GM12878 (cell line): ENCODE measurements around the gene PID1. TPM values are rescaled to one million over a fixed set of nuclear protein-coding genes. Genes with fewer than 3 reads are reported as not detected.

Experiments used
- ATAC-seq: fragments of 200-7000 bp; cut with Tn5 transposase; 3 replicates; pipeline ENCODE4 v1.9.1; 2020; ENCODE audit warnings: mild to moderate bottlenecking, moderate library complexity
- BruUV-seq: library from RNA; stranded (reverse); fragments of 400-500 nt; replicated peaks from 2 replicates; lab custom pipeline; 2021; lab: Mats Ljungman, UMichigan
- CTCF ChIA-PET: fragments of 300-600 bp; sonication (Branson Sonifier 250); formaldehyde crosslinking; extraction: SDS; loops from one replicate; lab custom pipeline; 2021; ENCODE audit warnings: inconsistent platforms; lab: Yijun Ruan, JAX
- POLR2A ChIA-PET: fragments of 350-600 bp; formaldehyde crosslinking; extraction: SDS; loops from one replicate; lab custom pipeline; 2021; ENCODE audit warnings: inconsistent platforms; lab: Charles Lee
- RAD21 ChIA-PET: fragments of 300-600 bp; sonication (Branson Sonifier 250); formaldehyde crosslinking; loops from one replicate; lab custom pipeline; 2023; ENCODE audit warnings: antibody characterized with exemption; ENCODE audit not compliant: unreplicated experiment; lab: Charles Lee
- SMC1A ChIA-PET: fragments of 300-600 bp; sonication (Branson Sonifier 250); formaldehyde crosslinking; loops from one replicate; lab custom pipeline; 2023; ENCODE audit not compliant: unreplicated experiment, uncharacterized antibody; lab: Charles Lee
- DNase-seq: peaks from one replicate; pipeline ENCODE4 v3.0.0-alpha.2; 2011; ENCODE audit warnings: low read depth, low spot score
- FAIRE-seq: peaks from 3 replicates; lab custom pipeline; 2011; peaks lifted over from hg19 to GRCh38; lab: Jason Lieb, UNC
- H2AFZ ChIP-seq: 2 replicates; pipeline ENCODE4 v1.6.0; 2011; ENCODE audit warnings: low read depth, low read length, control low read depth; ENCODE audit not compliant: control insufficient read depth
- H3K27ac ChIP-seq: 2 replicates; pipeline ENCODE4 v1.5.1; 2011; ENCODE audit warnings: control low read depth; ENCODE audit not compliant: control insufficient read depth, insufficient read depth
- H3K27me3 ChIP-seq, 2 experiments: replicated peaks in 1 of 2; 2 replicates each; pipeline versions ENCODE4 v1.6.0 to v1.6.1; 2011; ENCODE audit warnings: low read length in 1 of 2; ENCODE audit not compliant: control insufficient read depth in 2 of 2, insufficient read depth in 2 of 2
- H3K36me3 ChIP-seq, 2 experiments: 2 replicates each; pipeline ENCODE4 v1.5.1; 2011; ENCODE audit warnings: low read length in 1 of 2; ENCODE audit not compliant: control insufficient read depth in 2 of 2, insufficient read depth in 2 of 2
- H3K4me1 ChIP-seq: 2 replicates; pipeline ENCODE4 v1.6.1; 2011; ENCODE audit warnings: mild to moderate bottlenecking, low read length, moderate library complexity, mixed read lengths; ENCODE audit not compliant: control insufficient read depth, insufficient read depth
- H3K4me2 ChIP-seq: 2 replicates; pipeline ENCODE4 v1.6.0; 2011; ENCODE audit warnings: control low read depth; ENCODE audit not compliant: control insufficient read depth, insufficient read depth
- H3K4me3 ChIP-seq: fragments of 200-600 bp; sonication (generic); 2 replicates; pipeline ENCODE4 v1.5.1; 2016
- H3K79me2 ChIP-seq: 2 replicates; pipeline ENCODE4 v1.6.0; 2011; ENCODE audit warnings: low read length; ENCODE audit not compliant: control insufficient read depth, insufficient read depth
- H3K9ac ChIP-seq: 2 replicates; pipeline ENCODE4 v1.8.0; 2011; ENCODE audit warnings: low read length, control low read depth, mixed read lengths; ENCODE audit not compliant: control insufficient read depth, insufficient read depth
- H3K9me3 ChIP-seq: replicated peaks from 3 replicates; pipeline ENCODE4 v1.5.1; 2011; ENCODE audit warnings: mild to moderate bottlenecking, low read length; ENCODE audit not compliant: control insufficient read depth, insufficient read depth
- H4K20me1 ChIP-seq: 2 replicates; pipeline ENCODE4 v1.6.0; 2011; ENCODE audit not compliant: control insufficient read depth, insufficient read depth
- ATF7 ChIP-seq: fragments of 450-650 bp; IDR thresholded peaks from 2 replicates; pipeline ENCODE4 v1.6.1; 2016; ENCODE audit warnings: low read depth, mild to moderate bottlenecking
- CBX5 ChIP-seq: sonication (generic); IDR thresholded peaks from 2 replicates; pipeline ENCODE4 v1.6.1; 2016; ENCODE audit warnings: low read depth, moderate library complexity, mild to moderate bottlenecking, inconsistent platforms
- CREB1 ChIP-seq: IDR thresholded peaks from 2 replicates; pipeline ENCODE4 v1.6.1; 2012; ENCODE audit warnings: low read depth, mild to moderate bottlenecking, inconsistent platforms
- DPF2 ChIP-seq: fragments of 450-650 bp; IDR thresholded peaks from 2 replicates; pipeline ENCODE4 v1.6.1; 2017; ENCODE audit warnings: mild to moderate bottlenecking
- FOXM1 ChIP-seq: IDR thresholded peaks from 2 replicates; pipeline ENCODE4 v1.6.1; 2012; ENCODE audit warnings: low read depth, mild to moderate bottlenecking, inconsistent platforms, low read length, moderate library complexity
- GATAD2B ChIP-seq: fragments of 450-650 bp; conservative IDR thresholded peaks from 2 replicates; pipeline ENCODE4 v1.6.1; 2017; ENCODE audit warnings: low read depth, mild to moderate bottlenecking, moderate library complexity
- IKZF1 ChIP-seq: fragments of 450-650 bp; conservative IDR thresholded peaks from 2 replicates; pipeline ENCODE4 v1.6.1; 2017; ENCODE audit warnings: antibody characterized with exemption, mild to moderate bottlenecking
- POLR2A ChIP-seq: IDR thresholded peaks from 2 replicates; pipeline ENCODE4 v1.6.1; 2011; ENCODE audit warnings: low read depth, mild to moderate bottlenecking, low read length
- STAT1 ChIP-seq: fragments of 450-650 bp; conservative IDR thresholded peaks from 2 replicates; pipeline ENCODE4 v1.6.1; 2014; ENCODE audit warnings: antibody characterized with exemption, mild to moderate bottlenecking
- TCF12 ChIP-seq: IDR thresholded peaks from 2 replicates; pipeline ENCODE4 v1.6.1; 2011; ENCODE audit warnings: low read depth, mild to moderate bottlenecking, low read length
- WGBS: methylation state at CpG from one replicate; pipeline ENCODE4 v1.1.6; 2016; ENCODE audit warnings: low lambda C conversion rate; ENCODE audit not compliant: insufficient replicate concordance, insufficient coverage; ENCODE audit errors: missing lambda C conversion rate; 5-methylcytosine and 5-hydroxymethylcytosine counted together
- in situ Hi-C: fragments of 300-500 bp; cut with MboI; formaldehyde crosslinking; loops from 9 replicates; pipeline ENCODE4 v1.14.3; 2018; ENCODE audit warnings: mixed read lengths
- intact Hi-C: fragments of 100-400 bp; cut with micrococcal nuclease; formaldehyde crosslinking; loops from one replicate; pipeline ENCODE4 v1.14.2; 2022; ENCODE audit not compliant: unreplicated experiment
- polyA plus RNA-seq, 11 experiments: library from polyadenylated mRNA; depleted of rRNA in 4 of 11; unstranded in 6 of 11; stranded (reverse) in 5 of 11; fragments of >200 nt; fragmentation: Nextera tagmentation in 4 of 11; fragmentation: Illumina TruSeq in 1 of 11; extraction: Ambion mirVana in 4 of 11; extraction: Trizol in 1 of 11; gene quantifications; 1 replicate in 1 of 11; 2 replicates in 10 of 11; pipeline versions ENCODE4 v1.2.1 to v1.2.3, GENCODE V29; 2011 to 2016; ENCODE audit warnings: inconsistent platforms in 2 of 11, missing spikeins in 2 of 11, low read depth in 1 of 11
- total RNA-seq, 4 experiments: library from RNA; depleted of rRNA in 3 of 4; stranded (reverse); fragments of >200 nt in 3 of 4; fragmentation: Illumina TruSeq in 1 of 4; extraction: Trizol in 1 of 4; gene quantifications; 2 replicates each; pipeline versions ENCODE4 v1.2.1 to v1.2.3, GENCODE V29; 2013 to 2021
- TF ChIP-seq, protein P1 (sequence below): fragments of 450-650 bp; formaldehyde crosslinking; IDR thresholded peaks from 2 replicates; pipeline ENCODE4 v1.4.0; 2020; ENCODE audit warnings: mild to moderate bottlenecking, moderate library complexity
- TF ChIP-seq, protein P2 (sequence below): IDR thresholded peaks from 2 replicates; pipeline ENCODE4 v1.6.1; 2011; ENCODE audit warnings: borderline replicate concordance, low read depth, mild to moderate bottlenecking, moderate library complexity, low read length; ENCODE audit not compliant: insufficient read depth, poor library complexity, severe bottlenecking
- TF ChIP-seq, protein P3 (sequence below): fragments of 450-650 bp; conservative IDR thresholded peaks from 2 replicates; pipeline ENCODE4 v1.6.1; 2017; ENCODE audit warnings: mild to moderate bottlenecking, moderate library complexity
- TF ChIP-seq, protein P4 (sequence below): fragments of 450-650 bp; IDR thresholded peaks from 2 replicates; pipeline ENCODE4 v1.6.1; 2017; ENCODE audit warnings: mild to moderate bottlenecking, low read depth, inconsistent platforms; ENCODE audit not compliant: poor library complexity, severe bottlenecking

PID1 gene
- total and polyA plus RNA-seq, 10 of the 15 experiments (the other 5 are each of a cell fraction or from before 2014, with no cell fraction given), result not detected

DNA sequence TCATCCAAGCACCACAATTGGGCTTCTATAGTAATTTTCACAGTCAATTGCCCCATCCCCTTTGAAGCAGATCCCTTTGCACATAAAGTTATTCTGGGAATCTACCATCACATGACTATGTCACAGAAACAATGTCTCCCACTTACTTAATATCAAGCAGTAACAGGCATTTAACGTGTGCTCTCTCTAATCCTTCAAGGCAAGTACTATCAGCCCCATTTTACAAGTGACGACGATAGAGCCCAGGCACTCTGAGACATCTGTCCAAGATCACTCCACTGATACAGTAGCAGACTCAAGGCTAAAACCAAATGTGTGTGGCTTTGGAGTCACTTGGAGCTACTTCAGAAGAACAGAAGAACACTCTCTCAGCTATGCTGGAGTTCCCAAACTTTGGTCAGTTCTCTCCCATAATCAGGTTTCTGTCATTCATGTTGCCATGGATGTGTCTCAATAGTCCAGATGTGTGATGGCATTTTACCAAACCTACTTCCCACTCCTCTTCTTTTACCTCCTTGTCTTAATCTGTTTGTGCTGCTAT, 39.7 kb downstream of the PID1 start:
- ATAC-seq (no peak), DNase-seq (no peak), FAIRE-seq (no peak)
- H3K36me3 ChIP-seq, result no peaks in the 10 kb centered on the region
- no peaks in the 10 kb centered on the region for H4K20me1 ChIP-seq
- ChIA-PET SMC1A (no interaction called here), CTCF (no interaction called here), RAD21 (no interaction called here), POLR2A (no interaction called here)
- intact Hi-C loops, result no loop called here
- no peaks in the 10 kb centered on the region for H3K9me3 ChIP-seq
- H3K9ac ChIP-seq, result no peak overlapping the region
- H3K4me2 ChIP-seq, result no peak overlapping the region
- H3K27me3 ChIP-seq, result no peaks in the 10 kb centered on the region
- WGBS, result 49% methylated on average over 3 of the region's 3 CpGs
- no peak for TF ChIP-seq CBX5
- TF ChIP-seq, protein P1, sequence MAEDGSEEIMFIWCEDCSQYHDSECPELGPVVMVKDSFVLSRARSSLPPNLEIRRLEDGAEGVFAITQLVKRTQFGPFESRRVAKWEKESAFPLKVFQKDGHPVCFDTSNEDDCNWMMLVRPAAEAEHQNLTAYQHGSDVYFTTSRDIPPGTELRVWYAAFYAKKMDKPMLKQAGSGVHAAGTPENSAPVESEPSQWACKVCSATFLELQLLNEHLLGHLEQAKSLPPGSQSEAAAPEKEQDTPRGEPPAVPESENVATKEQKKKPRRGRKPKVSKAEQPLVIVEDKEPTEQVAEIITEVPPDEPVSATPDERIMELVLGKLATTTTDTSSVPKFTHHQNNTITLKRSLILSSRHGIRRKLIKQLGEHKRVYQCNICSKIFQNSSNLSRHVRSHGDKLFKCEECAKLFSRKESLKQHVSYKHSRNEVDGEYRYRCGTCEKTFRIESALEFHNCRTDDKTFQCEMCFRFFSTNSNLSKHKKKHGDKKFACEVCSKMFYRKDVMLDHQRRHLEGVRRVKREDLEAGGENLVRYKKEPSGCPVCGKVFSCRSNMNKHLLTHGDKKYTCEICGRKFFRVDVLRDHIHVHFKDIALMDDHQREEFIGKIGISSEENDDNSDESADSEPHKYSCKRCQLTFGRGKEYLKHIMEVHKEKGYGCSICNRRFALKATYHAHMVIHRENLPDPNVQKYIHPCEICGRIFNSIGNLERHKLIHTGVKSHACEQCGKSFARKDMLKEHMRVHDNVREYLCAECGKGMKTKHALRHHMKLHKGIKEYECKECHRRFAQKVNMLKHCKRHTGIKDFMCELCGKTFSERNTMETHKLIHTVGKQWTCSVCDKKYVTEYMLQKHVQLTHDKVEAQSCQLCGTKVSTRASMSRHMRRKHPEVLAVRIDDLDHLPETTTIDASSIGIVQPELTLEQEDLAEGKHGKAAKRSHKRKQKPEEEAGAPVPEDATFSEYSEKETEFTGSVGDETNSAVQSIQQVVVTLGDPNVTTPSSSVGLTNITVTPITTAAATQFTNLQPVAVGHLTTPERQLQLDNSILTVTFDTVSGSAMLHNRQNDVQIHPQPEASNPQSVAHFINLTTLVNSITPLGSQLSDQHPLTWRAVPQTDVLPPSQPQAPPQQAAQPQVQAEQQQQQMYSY (CRISPR knock-in tag), result no peak
- TF ChIP-seq DPF2, result no peak
- no peak for TF ChIP-seq TCF12
- TF ChIP-seq, protein P2, sequence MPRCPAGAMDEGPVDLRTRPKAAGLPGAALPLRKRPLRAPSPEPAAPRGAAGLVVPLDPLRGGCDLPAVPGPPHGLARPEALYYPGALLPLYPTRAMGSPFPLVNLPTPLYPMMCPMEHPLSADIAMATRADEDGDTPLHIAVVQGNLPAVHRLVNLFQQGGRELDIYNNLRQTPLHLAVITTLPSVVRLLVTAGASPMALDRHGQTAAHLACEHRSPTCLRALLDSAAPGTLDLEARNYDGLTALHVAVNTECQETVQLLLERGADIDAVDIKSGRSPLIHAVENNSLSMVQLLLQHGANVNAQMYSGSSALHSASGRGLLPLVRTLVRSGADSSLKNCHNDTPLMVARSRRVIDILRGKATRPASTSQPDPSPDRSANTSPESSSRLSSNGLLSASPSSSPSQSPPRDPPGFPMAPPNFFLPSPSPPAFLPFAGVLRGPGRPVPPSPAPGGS, result no peak
- TF ChIP-seq POLR2A, result no peak
- TF ChIP-seq FOXM1, result no peak
- TF ChIP-seq CREB1, result no peak
- TF ChIP-seq ATF7, result no peak
- TF ChIP-seq, protein P3, sequence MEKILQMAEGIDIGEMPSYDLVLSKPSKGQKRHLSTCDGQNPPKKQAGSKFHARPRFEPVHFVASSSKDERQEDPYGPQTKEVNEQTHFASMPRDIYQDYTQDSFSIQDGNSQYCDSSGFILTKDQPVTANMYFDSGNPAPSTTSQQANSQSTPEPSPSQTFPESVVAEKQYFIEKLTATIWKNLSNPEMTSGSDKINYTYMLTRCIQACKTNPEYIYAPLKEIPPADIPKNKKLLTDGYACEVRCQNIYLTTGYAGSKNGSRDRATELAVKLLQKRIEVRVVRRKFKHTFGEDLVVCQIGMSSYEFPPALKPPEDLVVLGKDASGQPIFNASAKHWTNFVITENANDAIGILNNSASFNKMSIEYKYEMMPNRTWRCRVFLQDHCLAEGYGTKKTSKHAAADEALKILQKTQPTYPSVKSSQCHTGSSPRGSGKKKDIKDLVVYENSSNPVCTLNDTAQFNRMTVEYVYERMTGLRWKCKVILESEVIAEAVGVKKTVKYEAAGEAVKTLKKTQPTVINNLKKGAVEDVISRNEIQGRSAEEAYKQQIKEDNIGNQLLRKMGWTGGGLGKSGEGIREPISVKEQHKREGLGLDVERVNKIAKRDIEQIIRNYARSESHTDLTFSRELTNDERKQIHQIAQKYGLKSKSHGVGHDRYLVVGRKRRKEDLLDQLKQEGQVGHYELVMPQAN, result no peak
- TF ChIP-seq, protein P4, sequence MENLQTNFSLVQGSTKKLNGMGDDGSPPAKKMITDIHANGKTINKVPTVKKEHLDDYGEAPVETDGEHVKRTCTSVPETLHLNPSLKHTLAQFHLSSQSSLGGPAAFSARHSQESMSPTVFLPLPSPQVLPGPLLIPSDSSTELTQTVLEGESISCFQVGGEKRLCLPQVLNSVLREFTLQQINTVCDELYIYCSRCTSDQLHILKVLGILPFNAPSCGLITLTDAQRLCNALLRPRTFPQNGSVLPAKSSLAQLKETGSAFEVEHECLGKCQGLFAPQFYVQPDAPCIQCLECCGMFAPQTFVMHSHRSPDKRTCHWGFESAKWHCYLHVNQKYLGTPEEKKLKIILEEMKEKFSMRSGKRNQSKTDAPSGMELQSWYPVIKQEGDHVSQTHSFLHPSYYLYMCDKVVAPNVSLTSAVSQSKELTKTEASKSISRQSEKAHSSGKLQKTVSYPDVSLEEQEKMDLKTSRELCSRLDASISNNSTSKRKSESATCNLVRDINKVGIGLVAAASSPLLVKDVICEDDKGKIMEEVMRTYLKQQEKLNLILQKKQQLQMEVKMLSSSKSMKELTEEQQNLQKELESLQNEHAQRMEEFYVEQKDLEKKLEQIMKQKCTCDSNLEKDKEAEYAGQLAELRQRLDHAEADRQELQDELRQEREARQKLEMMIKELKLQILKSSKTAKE, result no peak
- no peak for TF ChIP-seq GATAD2B
- TF ChIP-seq IKZF1, result no peak
- no peak for TF ChIP-seq STAT1
- in situ Hi-C loops, result no loop called here
- no TSS peak for BruUV-seq
- no peaks in the 10 kb centered on the region for H3K79me2 ChIP-seq
- no peak overlapping the region for H3K27ac ChIP-seq
- no peak overlapping the region for H3K4me3 ChIP-seq
- no peak overlapping the region for H2AFZ ChIP-seq
- no peaks in the 10 kb centered on the region for H3K4me1 ChIP-seq
